Measurements from ENCODE around the gene PTPRM.

- TF ChIP-seq TAF1 (IDR thresholded peaks at IDR 0.05; ENCODE audit: low read depth) = no peak
- TF ChIP-seq, protein P1, sequence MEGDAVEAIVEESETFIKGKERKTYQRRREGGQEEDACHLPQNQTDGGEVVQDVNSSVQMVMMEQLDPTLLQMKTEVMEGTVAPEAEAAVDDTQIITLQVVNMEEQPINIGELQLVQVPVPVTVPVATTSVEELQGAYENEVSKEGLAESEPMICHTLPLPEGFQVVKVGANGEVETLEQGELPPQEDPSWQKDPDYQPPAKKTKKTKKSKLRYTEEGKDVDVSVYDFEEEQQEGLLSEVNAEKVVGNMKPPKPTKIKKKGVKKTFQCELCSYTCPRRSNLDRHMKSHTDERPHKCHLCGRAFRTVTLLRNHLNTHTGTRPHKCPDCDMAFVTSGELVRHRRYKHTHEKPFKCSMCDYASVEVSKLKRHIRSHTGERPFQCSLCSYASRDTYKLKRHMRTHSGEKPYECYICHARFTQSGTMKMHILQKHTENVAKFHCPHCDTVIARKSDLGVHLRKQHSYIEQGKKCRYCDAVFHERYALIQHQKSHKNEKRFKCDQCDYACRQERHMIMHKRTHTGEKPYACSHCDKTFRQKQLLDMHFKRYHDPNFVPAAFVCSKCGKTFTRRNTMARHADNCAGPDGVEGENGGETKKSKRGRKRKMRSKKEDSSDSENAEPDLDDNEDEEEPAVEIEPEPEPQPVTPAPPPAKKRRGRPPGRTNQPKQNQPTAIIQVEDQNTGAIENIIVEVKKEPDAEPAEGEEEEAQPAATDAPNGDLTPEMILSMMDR (IDR thresholded peaks at IDR 0.05; ENCODE audit: poor library complexity, severe bottlenecking) = no peak
- TF ChIP-seq EP300 (conservative IDR thresholded peaks at IDR 0.05; ENCODE audit: poor library complexity, severe bottlenecking) = no peak
- TF ChIP-seq SMC3 (conservative IDR thresholded peaks at IDR 0.05; ENCODE audit: poor library complexity) = no peak
- TF ChIP-seq EZH2 (IDR thresholded peaks at IDR 0.05; ENCODE audit: borderline replicate concordance, insufficient read depth, low read length, poor library complexity, severe bottlenecking) = no peak
- no peak for TF ChIP-seq POLR2AphosphoS5 (IDR thresholded peaks at IDR 0.05)
- TF ChIP-seq MXI1 (conservative IDR thresholded peaks at IDR 0.05; ENCODE audit: poor library complexity, severe bottlenecking) = no peak
- TF ChIP-seq RAD21 (conservative IDR thresholded peaks at IDR 0.05) = no peak
- TF ChIP-seq, protein P2, sequence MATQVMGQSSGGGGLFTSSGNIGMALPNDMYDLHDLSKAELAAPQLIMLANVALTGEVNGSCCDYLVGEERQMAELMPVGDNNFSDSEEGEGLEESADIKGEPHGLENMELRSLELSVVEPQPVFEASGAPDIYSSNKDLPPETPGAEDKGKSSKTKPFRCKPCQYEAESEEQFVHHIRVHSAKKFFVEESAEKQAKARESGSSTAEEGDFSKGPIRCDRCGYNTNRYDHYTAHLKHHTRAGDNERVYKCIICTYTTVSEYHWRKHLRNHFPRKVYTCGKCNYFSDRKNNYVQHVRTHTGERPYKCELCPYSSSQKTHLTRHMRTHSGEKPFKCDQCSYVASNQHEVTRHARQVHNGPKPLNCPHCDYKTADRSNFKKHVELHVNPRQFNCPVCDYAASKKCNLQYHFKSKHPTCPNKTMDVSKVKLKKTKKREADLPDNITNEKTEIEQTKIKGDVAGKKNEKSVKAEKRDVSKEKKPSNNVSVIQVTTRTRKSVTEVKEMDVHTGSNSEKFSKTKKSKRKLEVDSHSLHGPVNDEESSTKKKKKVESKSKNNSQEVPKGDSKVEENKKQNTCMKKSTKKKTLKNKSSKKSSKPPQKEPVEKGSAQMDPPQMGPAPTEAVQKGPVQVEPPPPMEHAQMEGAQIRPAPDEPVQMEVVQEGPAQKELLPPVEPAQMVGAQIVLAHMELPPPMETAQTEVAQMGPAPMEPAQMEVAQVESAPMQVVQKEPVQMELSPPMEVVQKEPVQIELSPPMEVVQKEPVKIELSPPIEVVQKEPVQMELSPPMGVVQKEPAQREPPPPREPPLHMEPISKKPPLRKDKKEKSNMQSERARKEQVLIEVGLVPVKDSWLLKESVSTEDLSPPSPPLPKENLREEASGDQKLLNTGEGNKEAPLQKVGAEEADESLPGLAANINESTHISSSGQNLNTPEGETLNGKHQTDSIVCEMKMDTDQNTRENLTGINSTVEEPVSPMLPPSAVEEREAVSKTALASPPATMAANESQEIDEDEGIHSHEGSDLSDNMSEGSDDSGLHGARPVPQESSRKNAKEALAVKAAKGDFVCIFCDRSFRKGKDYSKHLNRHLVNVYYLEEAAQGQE (IDR thresholded peaks at IDR 0.05; ENCODE audit: borderline replicate concordance) = no peak
Measured at GRCh38 chr18:7727361-7728076, 160.4 kb downstream of the PTPRM start.
